Mucosa of rectum (tissue), 2 donors: ENCODE measurements around the gene MPP7.
"Not testable (repeated sequence)": the region's sequence is repeated elsewhere in the genome, so short reads cannot be mapped to it uniquely, and the experiment has no call there.

Source experiments
- H3K27ac ChIP-seq, 2 donors: one replicate each; pipeline ENCODE4 v1.7.0; 2013; ENCODE audit warnings: inconsistent platforms in 2 of 2, low read depth in 2 of 2, low read length in 2 of 2
- H3K27me3 ChIP-seq, 2 donors: one replicate each; pipeline ENCODE4 v1.7.0; 2013; ENCODE audit warnings: low read length in 2 of 2; ENCODE audit not compliant: control insufficient read depth in 2 of 2, insufficient read depth in 2 of 2
- H3K36me3 ChIP-seq, 2 donors: one replicate each; pipeline ENCODE4 v1.7.0; 2013; ENCODE audit warnings: low read length in 2 of 2; ENCODE audit not compliant: control insufficient read depth in 2 of 2, insufficient read depth in 2 of 2
- H3K4me1 ChIP-seq, 2 donors: one replicate each; pipeline ENCODE4 v1.7.0; 2013; ENCODE audit warnings: low read length in 2 of 2, mild to moderate bottlenecking in 1 of 2; ENCODE audit not compliant: control insufficient read depth in 2 of 2, insufficient read depth in 2 of 2
- H3K4me3 ChIP-seq, 2 donors: one replicate each; pipeline ENCODE4 v1.7.0; 2013; ENCODE audit warnings: low read length in 2 of 2
- H3K9ac ChIP-seq, 2 donors: one replicate each; pipeline ENCODE4 v1.7.0; 2013; ENCODE audit warnings: low read length in 2 of 2, low read depth in 1 of 2, mild to moderate bottlenecking in 1 of 2
- H3K9me3 ChIP-seq, 2 donors: one replicate each; pipeline ENCODE4 v1.7.0; 2013; ENCODE audit warnings: low read length in 2 of 2; ENCODE audit not compliant: control insufficient read depth in 2 of 2
- donor health status: healthy.
- donor health status: Normal muscosa, but diverticular disease.

Gene MPP7

DNA sequence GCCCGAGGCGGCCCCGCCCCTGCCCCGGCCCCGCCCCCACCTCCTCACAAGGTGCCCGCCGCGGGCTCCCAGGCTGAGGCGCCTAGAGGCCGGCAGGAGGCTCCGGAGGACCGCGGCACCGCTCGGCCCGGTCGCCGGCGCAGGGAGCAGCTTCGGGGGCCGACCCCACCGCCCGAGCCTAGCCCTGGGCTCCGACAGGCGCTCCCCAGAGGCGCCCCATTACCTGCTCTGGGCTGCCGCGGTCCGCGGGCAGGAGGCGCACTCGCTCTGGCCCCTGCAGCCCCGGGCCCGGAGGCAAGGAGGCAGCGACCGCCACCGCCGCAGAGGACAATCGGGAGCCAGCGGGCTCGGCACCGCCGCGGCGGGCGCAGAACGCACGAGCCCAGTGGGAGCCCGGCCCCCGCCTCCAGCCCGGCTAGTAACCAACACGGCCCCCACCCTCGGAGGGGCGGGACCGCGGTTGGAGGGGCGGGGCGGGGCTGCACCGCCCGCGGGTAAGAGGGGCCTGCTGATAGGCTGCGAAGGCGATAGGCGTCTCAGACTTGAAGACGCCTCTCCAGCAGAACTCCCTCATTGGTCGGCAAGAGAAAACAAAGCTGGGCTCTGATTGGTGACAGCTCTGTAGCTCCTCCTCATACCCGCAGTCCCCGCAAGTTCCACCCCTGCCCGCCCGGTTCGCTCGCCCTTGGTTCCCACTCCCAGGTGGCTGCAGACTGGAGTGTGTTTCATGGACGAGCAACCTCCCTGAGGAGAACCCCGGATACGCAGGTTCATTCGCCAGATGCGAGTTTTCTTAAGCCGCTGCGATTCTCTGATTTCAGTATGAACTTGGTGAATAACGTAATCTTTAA, at the start of gene MPP7:
Gene MPP7, minus strand, starts transcription at position 427 of the 851 bp plus-strand sequence. CDS start 64,460 bp downstream, outside the sequence.
- Histone ChIP-seq H3K27ac (peak within 1 kb of the TSS; percentile 87 to 91), H3K27me3 (peaks cover 0 to 2% of the 10 kb centered on the region in 2 donors), H3K4me3 (peak within 1 kb of the TSS; percentile 85 to 92), H3K36me3 (no peaks in the 10 kb centered on the region), H3K9me3 (no peaks in the 10 kb centered on the region), H3K4me1 (peaks cover 5 to 16% of the 10 kb centered on the region in 2 donors), H3K9ac (peak within 1 kb of the TSS; percentile 61 to 81)

DNA sequence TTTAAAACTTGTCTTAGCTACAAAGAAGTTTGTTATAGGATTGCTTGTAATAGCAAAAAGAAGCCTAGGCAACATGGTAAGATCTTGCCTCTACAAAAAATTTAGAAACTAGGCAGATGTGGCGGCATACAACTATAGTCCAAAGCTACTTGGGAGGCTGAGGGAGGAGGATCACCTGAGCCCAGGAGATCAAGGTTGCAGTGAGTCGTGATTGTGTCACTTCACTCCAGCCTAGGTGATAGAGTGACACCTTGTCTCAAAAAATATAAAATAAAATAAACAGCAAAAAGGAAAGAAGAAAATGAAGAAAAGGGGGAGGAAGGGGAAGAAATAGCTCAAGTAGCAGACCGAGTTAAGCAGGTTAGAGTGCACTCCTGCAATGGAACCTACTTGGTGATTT, 47.0 kb upstream of the MPP7 start:
- H3K27ac ChIP-seq: no peak overlapping the region
- H3K27me3 ChIP-seq: no peaks in the 10 kb centered on the region
- H3K4me1 ChIP-seq: no peaks in the 10 kb centered on the region
- H3K9ac ChIP-seq: no peak overlapping the region
- H3K36me3 ChIP-seq: no peaks in the 10 kb centered on the region
- H3K4me3 ChIP-seq: no peak overlapping the region
- no peaks in the 10 kb centered on the region for H3K9me3 ChIP-seq

DNA sequence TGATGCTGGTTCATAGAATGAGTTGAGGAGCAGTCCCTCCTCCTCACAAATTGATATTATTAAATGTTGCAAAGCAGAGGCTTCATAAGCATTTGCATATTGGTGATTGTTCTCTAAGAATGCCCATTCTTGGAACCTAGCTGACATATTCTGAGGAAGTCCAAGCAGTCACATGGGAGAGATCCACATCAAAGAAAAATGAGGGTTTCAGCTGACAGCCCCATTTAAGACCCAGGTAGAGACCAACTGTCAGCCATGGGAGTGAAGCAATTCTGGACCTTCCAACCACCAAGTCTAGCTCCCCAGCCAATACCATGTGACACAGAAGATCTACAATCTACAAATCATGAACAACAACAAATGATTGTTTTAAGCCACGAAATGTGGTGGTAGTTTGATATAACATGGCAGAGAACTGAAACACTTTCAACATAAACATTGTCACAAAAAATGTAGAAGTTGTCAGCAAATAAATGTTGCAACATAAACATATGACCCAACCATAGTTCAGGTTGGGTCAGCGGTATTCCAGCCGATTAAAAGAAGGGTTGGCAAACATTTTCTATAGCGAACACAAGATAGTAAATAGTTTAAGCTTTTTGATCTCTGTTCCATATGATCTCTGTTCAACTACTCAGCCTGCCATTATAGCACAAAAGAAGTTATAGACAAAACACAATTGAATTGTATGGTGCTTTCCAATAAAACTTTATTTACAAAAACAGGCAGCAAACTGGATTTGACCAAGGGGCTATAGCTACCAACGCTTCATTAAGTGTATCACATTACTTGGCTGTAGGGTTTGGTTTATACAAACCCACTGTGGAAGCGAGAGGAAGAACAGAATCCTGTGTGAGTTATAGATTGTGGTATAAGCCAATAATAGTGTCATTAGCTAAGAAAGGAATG, 41.4 kb upstream of the MPP7 start:
- Histone ChIP-seq H3K4me1 (no peaks in the 10 kb centered on the region), H3K36me3 (no peaks in the 10 kb centered on the region), H3K27me3 (no peaks in the 10 kb centered on the region)

DNA sequence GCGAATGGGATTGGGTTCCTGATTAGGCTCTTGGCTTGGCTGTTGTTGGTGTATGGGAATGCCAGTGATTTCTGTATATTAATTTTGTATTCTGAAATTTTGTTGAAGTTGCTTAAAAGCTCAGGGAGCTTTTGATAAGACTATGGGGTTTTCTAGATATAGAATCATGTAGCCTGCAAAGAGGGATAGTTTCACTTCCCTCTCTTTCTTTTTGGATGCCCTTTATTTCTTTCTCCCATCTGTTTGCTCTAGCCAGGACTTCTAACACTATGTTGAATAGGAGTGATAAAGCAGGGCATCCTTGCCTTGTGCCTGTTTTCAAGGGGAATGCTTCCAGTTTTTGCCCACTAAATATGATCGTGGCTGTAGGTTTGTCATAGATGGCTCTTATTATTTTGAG, 40.4 kb upstream of the MPP7 start:
- Histone ChIP-seq H3K9me3 (no peaks in the 10 kb centered on the region), H3K4me3 (no peak overlapping the region), H3K27me3 (no peaks in the 10 kb centered on the region), H3K36me3 (no peaks in the 10 kb centered on the region), H3K9ac (no peak overlapping the region), H3K27ac (no peak overlapping the region), H3K4me1 (no peaks in the 10 kb centered on the region)

More for the DNA sequence above, 41.4 kb upstream of the MPP7 start:
- Histone ChIP-seq H3K4me3 (no peak overlapping the region), H3K9ac (no peak overlapping the region), H3K9me3 (no peaks in the 10 kb centered on the region), H3K27ac (no peak overlapping the region)

DNA sequence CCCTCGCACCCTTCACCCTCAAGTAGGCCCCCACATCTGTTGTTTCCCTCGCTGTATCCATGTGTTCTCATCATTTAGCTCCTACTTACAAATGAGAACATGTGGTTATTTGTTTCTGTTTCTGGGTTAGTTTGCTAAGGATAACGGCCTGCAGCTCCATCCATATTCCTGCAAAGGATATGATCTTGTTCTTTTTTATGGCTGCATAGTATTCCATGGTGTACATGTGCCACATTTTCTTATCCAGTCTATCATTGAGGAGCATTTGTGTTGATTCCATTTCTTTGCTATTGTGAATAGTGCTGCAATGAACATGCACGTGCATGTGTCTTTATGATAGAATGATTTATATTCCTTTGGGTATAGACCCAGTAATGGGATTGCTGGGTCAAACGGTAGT, 38.8 kb upstream of the MPP7 start:
- not testable (repeated sequence) for H3K9ac ChIP-seq, H3K9me3 ChIP-seq, H3K4me1 ChIP-seq, H3K4me3 ChIP-seq, H3K27ac ChIP-seq, H3K36me3 ChIP-seq, H3K27me3 ChIP-seq

DNA sequence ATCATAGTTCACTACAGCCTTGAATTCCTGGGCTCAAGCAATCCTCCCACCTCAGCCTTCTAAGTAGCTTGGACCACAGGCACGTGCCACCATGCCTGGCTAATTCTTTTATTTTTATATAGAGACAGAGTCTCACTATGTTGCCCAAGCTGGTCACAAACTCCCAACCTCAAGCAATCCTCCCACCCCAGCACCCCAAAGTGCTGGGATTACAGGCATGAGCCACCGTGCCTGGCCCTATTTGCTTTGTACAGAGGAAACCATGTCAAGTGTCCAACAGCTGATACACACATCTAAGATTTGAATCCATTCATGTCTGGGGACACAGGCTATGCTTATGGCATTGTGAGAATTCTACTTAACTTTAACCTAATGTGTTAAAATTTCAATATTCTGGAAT, 29.9 kb upstream of the MPP7 start:
- H3K4me1 ChIP-seq: peaks cover 0 to 2% of the 10 kb centered on the region in 2 donors
- H3K27ac ChIP-seq: peak overlapping the region; percentile 42 to 43
- H3K9me3 ChIP-seq: no peaks in the 10 kb centered on the region
- no peak overlapping the region for H3K9ac ChIP-seq
- H3K4me3 ChIP-seq: no peak overlapping the region
- no peaks in the 10 kb centered on the region for H3K36me3 ChIP-seq
- no peaks in the 10 kb centered on the region for H3K27me3 ChIP-seq

DNA sequence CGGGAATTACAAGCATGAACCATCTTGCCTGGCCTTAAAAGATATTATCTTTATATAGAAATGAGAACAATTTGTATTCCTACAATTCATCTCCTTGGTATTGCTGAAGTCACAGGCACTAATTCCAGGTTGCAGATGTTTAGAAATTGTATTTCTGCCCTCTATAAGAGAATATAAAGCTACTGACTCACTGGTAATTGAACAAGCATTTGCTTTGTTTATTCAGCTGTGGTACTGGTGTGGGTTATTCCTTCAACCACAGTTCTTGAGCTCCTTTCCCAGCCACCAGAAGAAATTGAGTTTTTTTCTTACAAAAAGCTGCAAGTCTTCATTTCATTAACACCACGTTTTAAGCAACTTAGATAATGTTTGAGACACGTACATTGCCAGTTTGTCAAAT, 29.0 kb upstream of the MPP7 start:
- Histone ChIP-seq H3K4me3 (no peak overlapping the region), H3K4me1 (peaks cover 0 to 2% of the 10 kb centered on the region in 2 donors), H3K27me3 (no peaks in the 10 kb centered on the region), H3K36me3 (no peaks in the 10 kb centered on the region), H3K9ac (no peak overlapping the region), H3K27ac (peak overlapping the region in 1 of 2 donors; percentile 16), H3K9me3 (no peaks in the 10 kb centered on the region)

DNA sequence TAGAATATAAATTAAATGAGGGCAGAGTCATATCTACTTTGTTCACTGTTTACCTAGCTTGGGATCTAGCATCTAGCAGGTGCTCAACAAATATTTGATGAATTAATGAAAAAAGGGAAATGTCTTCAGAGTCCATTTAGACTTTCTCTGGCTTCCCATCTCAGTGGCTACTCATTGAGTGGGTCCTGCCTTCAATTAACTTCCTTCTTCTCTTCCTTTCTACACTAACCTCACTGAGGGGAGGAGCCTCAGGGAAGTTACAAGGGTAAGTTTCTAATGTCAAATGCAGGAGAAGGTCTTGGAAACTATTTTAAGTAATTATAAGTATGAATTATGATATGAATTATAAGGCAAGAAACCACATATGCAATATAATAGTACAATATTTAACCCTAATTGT, 28.2 kb upstream of the MPP7 start:
- no peaks in the 10 kb centered on the region for H3K9me3 ChIP-seq
- no peak overlapping the region for H3K9ac ChIP-seq
- no peaks in the 10 kb centered on the region for H3K36me3 ChIP-seq
- no peak overlapping the region for H3K27ac ChIP-seq
- no peak overlapping the region for H3K4me3 ChIP-seq
- H3K4me1 ChIP-seq: peaks cover 0 to 8% of the 10 kb centered on the region in 2 donors
- H3K27me3 ChIP-seq: no peaks in the 10 kb centered on the region

DNA sequence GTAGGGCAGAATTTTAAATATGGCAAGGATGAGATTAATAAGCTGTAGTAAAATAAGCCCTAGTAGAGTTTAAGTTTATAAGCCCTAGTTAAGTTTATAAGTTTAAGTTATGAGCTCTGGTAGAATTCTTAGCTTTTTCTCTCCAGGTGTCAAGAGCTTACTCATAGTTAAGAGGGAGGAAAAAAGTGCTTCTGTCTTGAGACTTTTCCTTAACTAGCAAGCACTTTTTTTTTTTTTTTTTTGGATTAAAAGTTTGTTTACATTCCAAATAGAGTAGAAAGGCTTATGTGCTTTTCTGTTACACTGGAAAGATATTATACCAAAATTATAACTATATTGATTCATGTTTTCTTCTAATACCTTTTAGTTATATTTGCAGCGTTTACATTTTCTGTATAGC, 25.5 kb upstream of the MPP7 start:
- H3K36me3 ChIP-seq: no peaks in the 10 kb centered on the region
- no peak overlapping the region for H3K4me3 ChIP-seq
- H3K9ac ChIP-seq: no peak overlapping the region
- H3K27ac ChIP-seq: no peak overlapping the region
- no peaks in the 10 kb centered on the region for H3K9me3 ChIP-seq
- H3K27me3 ChIP-seq: no peaks in the 10 kb centered on the region
- peaks cover 0 to 8% of the 10 kb centered on the region in 2 donors for H3K4me1 ChIP-seq

DNA sequence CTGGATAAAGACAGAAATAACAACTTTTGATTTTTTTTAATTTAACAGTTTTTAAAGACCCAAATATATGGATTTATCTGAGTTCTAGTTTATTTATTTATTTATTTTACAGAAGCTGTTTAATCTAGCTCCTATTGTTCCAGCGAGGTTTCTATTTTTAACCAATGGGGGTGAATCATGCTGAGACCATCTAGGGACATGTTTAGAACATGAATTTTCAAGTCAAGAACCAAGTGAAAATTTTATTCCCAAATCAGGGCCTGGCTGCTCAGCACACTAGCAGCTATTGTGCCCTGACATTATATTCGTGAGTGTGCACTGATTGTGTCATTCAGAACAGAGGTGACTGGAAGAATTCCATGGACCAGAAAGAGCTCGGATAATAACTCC, 24.6 kb upstream of the MPP7 start:
- Histone ChIP-seq H3K4me3 (no peak overlapping the region), H3K27ac (peak overlapping the region in 1 of 2 donors; percentile 15), H3K27me3 (no peaks in the 10 kb centered on the region), H3K36me3 (no peaks in the 10 kb centered on the region), H3K9ac (no peak overlapping the region), H3K9me3 (no peaks in the 10 kb centered on the region), H3K4me1 (peaks cover 0 to 8% of the 10 kb centered on the region in 2 donors)
